ENCODE results near the gene USF1.

GRCh38 chr1:161054232-161054631, 8.5 kb upstream of the USF1 start:
- TF ChIP-seq EZH2phosphoT487 (IDR thresholded peaks at IDR 0.05; ENCODE audit: borderline replicate concordance) (no peak), CTCF (conservative IDR thresholded peaks at IDR 0.05; ENCODE audit: low read length) (no peak)

Data from Loucy (cell line).